HepG2 (cell line): Measurements from ENCODE around the gene METRNL.
A peak's percentile ranks its signal among the peaks of the same experiment; 100 is the strongest.

Source experiments
- CHD2 ChIP-seq: IDR thresholded peaks from 2 replicates; pipeline ENCODE4 v1.6.1; 2011; ENCODE audit warnings: low read depth, low read length, improper control_type of control experiment
- EZH2 ChIP-seq: conservative IDR thresholded peaks from 2 replicates; pipeline ENCODE4 v1.6.1; 2012; ENCODE audit warnings: mild to moderate bottlenecking, low read depth, low read length, moderate library complexity
- HNF1B ChIP-seq: sonication (generic); formaldehyde crosslinking; IDR thresholded peaks from 2 replicates; pipeline ENCODE4 v1.5.1; 2020; ENCODE audit warnings: mild to moderate bottlenecking, moderate library complexity, missing genetic modification reagents
- KDM1A ChIP-seq: IDR thresholded peaks from 2 replicates; pipeline ENCODE4 v1.6.1; 2016; ENCODE audit warnings: missing compliant biosample characterization
- KLF9 ChIP-seq: IDR thresholded peaks from 2 replicates; pipeline ENCODE4 v1.6.1; 2016; ENCODE audit warnings: low read depth
- SP1 ChIP-seq, 2 experiments: fragments of 450-650 bp in 1 of 2; sonication (generic) in 1 of 2; formaldehyde crosslinking in 1 of 2; IDR thresholded peaks; 2 replicates each; pipeline versions ENCODE4 v1.4.0 to v1.6.1; 2016 to 2020; ENCODE audit warnings: missing genetic modification reagents in 1 of 2
- ZKSCAN8 ChIP-seq: IDR thresholded peaks from 2 replicates; pipeline ENCODE4 v1.6.1; 2016; ENCODE audit warnings: borderline replicate concordance, missing genetic modification reagents, missing compliant biosample characterization
- ZNF121 ChIP-seq: sonication (generic); formaldehyde crosslinking; IDR thresholded peaks from 2 replicates; pipeline ENCODE4 v1.5.0; 2020; ENCODE audit warnings: mild to moderate bottlenecking, missing genetic modification reagents
- ZNF207 ChIP-seq: fragments of 450-650 bp; IDR thresholded peaks from 2 replicates; pipeline ENCODE4 v1.6.1; 2016; ENCODE audit warnings: antibody characterized with exemption, borderline replicate concordance
- ZNF709 ChIP-seq: sonication (generic); formaldehyde crosslinking; IDR thresholded peaks from 2 replicates; pipeline ENCODE4 v1.5.0; 2020; ENCODE audit warnings: mild to moderate bottlenecking, missing genetic modification reagents
- ZNF816 ChIP-seq: sonication (generic); formaldehyde crosslinking; IDR thresholded peaks from 2 replicates; pipeline ENCODE4 v1.8.0; 2022; ENCODE audit warnings: missing genetic modification reagents, mild to moderate bottlenecking, borderline replicate concordance
- TF ChIP-seq, protein P1 (sequence below): IDR thresholded peaks from 2 replicates; pipeline ENCODE4 v1.6.1; 2012; ENCODE audit warnings: inconsistent platforms

DNA sequence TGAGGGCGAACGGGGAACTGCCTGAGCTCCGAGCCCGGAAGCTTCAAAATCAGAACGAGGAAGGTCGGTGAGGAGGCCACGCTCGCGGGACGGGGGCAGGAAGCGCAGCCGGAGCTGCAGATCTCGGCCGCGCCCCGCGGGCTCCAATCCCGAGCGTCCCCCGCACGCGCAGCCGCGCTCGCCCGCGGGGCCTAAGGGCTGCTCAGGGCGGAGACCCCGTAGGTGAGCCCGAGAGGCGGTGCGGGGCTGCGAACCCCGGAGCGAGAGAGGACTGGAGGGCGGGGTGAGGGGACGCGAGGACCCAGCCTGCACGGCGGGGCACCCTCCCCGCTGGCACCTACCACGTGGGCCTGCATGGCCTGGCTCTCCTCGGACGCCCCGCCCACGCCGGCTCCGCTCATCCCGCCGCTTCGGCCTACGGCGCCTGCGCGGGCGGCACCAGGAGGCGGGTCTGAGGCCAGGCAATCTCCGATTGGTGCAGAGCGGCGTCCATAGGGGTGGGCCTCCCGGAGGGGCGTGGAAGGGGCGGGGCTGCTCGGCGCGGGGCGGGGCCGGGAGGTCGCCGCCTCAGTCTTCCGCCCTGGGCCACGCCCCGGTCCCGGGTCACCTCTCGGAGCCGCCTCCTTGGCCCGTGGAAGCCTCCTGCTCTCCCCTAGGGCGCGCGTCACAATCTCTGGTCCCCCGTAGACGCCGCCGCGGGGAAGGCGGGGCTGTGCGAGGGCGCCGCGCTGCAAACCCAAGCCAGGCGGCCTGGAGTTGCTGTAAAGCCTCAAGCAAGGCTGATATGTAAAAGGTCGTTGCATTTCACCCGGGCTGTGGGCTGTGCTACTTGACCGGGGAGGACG is 27.8 kb upstream of the METRNL start:
- TF ChIP-seq ZKSCAN8 (CRISPR knock-in tag) (no peak), KLF9 (CRISPR knock-in tag) (0 out of 2 replicates have a peak, but pooled peaks have one; percentile 58), ZNF121 (CRISPR knock-in tag) (peak; percentile 86), HNF1B (CRISPR knock-in tag) (peak; percentile 56), SP1 (IDR thresholded peaks at IDR 0.05) (peak; percentile 91), SP1 (CRISPR knock-in tag; IDR thresholded peaks at IDR 0.05) (peak; percentile 83), KDM1A (CRISPR knock-in tag) (no peak), EZH2 (no peak), CHD2 (no peak; the same call in 1 of the 2 replicates), ZNF207 (no peak), ZNF816 (CRISPR knock-in tag) (peak; percentile 70; the same call in 1 of the 2 replicates), ZNF709 (peak; percentile 98)
- TF ChIP-seq, protein P1, sequence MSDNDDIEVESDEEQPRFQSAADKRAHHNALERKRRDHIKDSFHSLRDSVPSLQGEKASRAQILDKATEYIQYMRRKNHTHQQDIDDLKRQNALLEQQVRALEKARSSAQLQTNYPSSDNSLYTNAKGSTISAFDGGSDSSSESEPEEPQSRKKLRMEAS, result peak; percentile 100
